Stimulated activated CD8-positive, alpha-beta memory T cell treated with anti-CD3 and anti-CD28 coated beads, Interleukin-2, amount 100 ng/mL, for 48 hours (primary cell): ENCODE data around the gene C2orf76.
A peak's percentile ranks its signal among the peaks of the same experiment; 100 is the strongest.

Experiments
- DNase-seq, 2 donors: peaks; one replicate each; pipeline ENCODE4 v3.0.0-alpha.2; 2020; ENCODE audit warnings: low read depth in 2 of 2

C2orf76 gene

DNA sequence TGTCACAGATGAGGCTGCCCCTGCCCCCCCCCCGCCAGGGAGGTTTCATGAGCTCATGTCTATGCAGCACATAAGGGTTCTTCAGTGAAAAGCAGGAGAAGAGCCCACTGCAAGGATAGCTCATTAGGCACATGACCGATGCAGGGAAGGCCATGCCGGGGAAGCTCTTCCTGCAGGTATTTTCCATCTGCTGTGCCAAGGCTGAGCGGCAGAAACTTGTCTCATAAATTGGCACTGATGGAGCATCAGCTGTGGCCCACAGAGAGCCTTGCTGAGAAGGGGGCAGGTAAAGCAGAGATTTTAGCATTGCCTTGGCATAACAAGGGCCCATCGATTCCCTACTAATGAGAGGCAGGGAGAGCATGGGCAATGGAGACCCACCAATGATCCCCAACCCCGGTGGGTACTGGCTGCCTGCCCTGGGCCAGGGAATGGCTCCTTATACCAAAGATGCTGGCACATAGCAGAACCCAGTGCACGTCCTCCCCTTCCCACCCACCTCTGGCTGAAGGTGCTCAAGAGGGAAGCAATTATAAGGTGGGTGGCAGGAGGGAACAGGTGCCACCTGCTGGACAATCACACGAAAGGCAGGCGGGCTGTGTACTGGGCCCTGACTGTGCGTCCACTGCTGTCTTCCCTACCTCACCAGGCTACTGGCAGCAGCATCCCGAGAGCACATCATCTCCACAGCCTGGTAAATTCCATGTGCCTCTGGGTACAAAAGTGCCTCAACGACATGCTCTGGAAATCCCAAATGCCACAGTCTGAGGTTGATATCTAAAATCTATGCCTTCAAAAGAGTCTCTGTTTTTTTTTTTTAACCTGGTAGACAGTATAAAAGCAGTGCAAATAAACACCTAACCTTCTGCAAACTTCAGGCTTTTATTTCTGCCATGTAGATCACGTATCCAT is 101.6 kb downstream of the C2orf76 start:
- peak; percentile 10 to 12 for DNase-seq

DNA sequence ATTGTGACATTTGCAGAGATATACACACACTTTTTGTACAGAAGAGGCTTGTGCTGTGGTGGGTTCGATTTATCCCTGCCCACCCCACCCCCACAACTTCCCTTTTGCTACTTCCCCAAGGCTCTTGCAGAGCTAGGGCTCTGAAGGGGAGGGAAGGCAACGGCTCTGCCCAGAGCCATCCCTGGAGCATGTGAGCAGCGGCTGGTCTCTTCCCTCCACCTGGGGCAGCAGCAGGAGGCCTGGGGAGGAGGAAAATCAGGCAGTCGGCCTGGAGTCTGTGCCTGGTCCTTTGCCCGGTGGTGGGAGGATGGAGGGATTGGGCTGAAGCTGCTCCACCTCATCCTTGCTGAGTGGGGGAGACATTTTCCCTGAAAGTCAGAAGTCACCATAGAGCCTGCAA is 103.0 kb downstream of the C2orf76 start:
- no peak for DNase-seq

DNA sequence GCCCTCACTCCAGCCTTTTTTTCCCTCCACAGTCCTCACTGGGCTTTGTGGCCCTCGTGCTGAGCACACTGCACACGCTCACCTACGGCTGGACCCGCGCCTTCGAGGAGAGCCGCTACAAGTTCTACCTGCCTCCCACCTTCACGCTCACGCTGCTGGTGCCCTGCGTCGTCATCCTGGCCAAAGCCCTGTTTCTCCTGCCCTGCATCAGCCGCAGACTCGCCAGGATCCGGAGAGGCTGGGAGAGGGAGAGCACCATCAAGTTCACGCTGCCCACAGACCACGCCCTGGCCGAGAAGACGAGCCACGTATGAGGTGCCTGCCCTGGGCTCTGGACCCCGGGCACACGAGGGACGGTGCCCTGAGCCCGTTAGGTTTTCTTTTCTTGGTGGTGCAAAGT is 103.6 kb downstream of the C2orf76 start:
- DNase-seq = no peak

DNA sequence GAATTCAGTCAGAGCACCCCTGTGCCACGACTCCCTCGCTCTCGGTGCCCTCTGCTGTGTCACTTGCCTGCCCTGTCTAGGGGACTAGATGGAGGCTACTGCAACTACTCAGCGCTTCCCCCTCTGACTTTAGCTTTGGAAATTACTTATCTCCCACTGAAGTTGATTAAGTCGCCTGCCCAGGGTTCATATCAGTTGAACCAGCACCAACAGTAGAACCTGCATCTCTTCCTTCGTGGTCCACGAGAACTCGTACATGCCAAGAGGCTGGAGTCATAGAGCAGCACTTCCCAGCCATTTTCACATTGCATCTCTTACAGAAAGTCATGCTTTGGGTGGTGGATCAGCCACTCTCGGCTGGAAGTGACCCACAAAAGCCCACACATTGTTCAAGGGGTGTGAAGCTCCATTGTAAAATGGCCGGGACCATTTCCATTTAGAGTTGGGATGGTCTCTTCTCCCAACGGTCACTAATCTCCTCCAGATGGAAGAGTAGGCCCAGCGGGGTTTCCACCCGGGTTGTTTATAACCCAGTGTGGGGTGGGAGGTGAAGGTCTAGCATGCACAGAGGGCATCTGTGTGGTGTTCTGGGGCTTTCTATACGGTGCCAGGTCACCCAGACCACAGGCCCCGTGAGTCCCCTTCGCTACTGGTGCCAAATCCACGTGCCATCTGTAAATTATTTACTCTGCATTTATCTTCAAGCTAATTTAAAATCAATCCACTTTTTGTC is 105.0 kb downstream of the C2orf76 start:
- no peak for DNase-seq

DNA sequence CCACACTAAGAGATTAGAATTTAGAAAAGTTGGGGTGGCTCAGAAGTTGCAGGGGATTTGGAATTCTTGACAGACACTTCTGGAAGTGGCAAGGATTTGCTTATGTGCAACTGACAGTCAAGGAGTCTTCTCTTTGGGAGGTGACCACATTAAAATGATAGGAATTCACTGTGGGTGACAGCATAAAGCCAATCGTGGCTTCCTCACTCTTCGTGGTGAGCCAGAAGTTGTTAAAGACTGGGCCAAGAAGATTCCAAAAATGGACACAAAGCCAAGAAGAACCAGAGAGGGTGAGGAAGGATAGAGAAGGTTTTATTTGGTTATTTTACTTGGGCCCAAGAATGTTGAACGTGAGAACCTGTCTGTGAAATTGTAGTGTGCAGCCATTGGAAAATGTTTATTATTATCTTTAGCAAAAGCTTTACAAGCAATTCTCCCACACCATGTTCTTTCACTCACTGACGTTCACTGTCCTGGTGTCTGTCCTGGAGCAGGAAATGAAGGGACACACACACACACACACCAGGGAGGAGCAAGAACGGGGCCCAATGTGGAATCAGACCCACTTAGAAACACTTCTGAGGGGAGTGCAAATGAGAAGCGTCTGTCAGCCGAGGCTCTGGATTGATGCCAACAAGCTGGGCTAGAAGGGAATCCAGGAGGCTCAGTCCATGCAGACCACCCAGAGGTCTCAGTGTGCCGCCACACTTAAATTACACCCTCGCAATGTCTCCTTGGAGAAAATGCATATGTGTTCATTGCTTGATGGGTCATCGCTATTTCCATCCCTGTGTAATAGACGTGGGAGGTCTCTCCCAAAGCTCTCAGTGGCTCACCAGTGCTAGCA is 105.8 kb downstream of the C2orf76 start:
- no peak for DNase-seq

DNA sequence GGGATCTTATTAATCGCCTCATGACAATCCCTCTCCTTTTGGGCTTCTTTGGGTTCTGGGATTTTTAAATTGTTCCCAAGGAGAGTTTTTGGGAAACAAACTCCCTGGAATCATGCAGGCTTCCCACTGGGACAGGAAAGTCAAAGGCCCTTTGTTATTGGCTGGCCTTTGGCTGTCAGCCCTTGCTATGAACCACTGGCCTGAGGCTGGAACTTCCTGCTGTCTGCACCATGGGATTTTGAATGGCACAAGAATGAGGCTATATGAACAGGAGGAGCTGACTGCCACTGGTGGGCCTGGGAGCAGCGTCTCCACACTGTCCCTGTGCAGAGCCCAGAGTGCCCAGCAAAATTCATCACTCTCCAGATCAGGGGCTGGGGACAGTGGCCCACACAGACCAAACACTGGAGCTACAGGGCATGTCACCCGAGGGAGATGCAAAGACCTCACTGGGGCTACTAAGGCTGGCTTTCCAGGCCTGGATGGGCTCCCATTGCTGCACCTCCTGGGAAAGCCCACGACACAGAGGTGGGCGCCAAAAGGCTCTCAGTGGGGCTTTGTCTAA is 107.3 kb downstream of the C2orf76 start:
- no peak for DNase-seq

DNA sequence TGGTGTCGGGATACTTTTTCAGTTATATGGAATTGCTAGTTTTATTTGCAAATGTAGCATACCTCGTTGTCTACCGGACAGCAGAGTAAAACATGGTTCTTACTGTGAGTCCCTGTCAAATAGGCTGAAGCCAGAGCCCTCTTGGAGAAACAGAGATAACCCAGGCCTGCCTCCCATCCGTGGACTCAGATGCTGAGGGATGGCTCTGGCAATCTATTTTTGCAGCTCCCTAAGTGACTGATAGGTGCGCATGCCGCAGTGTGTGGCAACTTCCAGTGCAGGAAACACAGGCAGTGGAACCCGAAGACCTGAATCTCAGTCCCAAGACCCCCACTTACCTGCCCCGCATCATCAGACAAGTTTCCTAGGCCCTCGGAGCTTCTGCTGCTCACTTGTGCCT is 109.4 kb downstream of the C2orf76 start:
- no peak for DNase-seq

DNA sequence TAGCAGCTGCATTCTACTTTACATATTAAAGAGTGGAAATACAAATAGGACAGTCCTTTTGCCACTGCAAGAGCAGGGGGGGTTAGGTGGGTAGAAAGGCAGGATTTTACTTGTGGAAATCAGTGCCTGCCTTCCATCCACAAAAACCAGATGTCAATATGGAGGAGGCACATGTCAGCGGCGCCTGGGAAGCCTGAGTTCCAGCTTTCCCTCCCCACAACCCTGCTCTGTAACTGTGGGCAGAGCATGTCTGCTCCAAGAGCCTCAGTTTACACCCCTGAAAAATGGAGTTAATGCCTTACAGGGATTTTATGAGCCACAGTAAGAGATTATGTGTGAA is 110.1 kb downstream of the C2orf76 start:
- no peak for DNase-seq

DNA sequence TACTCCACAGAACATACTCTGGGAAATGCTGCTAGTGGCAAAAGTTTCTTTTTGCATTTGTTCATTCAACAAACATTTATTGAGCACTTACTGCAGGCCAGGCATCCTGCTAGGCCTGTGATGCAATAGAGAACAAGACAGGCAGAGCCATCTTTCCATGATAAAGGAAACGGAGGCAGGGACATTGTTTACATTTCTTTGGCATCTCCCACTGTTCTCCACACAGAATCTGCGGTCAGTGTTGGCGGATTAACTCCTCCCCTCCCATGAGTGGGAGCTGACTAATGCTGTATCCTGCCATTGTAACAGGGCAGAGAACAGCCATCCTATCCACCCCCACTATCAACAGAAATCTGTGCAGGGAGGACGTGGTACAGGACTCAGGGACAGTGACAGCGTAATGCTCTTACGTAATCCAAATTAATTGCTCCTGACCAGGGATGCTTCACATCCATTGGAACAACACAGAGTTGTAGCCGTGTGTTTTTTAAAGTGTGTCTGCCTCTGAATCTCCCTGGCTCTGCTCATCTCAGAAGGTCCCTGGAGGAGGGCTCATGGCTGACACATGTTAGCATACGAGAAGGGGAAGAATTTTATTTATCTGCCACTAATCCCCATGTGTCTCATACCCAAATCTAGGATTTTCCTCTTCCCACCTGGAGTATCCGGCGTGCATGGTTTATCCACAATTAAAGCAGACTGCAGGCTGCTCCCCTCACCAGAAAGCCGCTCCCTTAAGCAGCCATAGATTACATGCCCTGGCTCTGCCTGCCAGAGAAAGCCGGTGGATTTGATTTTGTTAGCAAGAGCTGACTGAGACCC is 110.7 kb downstream of the C2orf76 start:
- DNase-seq = no peak

DNA sequence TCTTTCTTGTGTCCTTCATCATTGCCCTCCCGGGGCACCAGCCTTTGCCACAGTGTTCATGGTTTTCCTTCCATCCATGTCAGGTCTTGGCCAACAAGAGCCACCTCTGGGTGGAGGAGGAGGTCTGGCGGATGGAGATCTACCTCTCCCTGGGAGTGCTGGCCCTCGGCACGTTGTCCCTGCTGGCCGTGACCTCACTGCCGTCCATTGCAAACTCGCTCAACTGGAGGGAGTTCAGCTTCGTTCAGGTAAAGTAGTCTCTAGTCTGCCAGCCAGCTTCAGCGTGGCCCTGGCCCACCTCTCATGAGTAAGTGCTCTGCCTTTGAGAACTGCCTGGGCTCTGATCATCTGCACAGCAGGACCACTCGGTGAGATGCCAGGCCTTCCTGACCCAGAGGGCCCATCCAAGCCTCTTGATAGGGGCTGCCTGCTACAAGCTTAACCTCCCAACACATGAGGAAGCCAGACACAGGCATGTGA is 112.0 kb downstream of the C2orf76 start:
- DNase-seq = no peak

DNA sequence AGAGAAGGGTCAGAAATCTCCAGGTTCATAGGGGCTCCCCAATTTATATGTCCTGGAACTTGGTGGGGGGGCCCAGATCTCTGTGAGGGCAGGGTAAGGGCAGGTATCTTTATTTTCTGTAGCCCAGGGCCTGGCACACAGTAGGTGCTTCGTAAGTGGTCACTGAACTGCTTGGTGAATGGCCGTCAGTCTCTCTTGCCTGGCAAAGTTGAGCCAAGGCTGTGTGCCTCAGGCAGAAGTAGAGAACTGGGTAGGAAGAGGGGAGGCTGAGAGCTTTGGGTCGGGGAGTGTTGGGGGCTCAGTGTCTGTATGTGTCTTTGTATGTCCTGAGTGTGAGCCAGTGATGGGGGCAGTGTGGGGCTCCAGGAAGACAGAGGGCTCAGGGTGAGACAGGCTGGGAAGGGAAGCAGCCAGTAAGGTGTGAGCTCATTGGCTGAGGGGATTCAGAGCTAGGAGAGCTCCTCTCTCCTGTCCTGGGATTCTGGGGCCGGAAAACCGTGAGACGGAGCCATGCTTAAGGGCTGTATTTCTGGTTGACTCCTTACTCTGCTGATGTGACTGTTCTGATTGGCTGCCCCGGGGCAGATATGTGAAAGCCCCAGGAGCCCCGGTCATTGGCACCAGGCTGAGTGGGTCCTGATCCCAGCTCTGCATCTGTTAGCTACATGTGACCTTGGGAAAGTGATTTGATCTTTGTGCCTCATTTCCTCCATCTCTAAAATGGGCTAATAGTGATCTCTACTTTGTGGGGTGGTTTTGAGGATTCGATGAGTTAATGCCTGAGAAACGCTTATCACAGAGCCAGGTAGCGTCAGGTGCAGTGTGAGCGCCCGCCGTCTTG is 112.7 kb downstream of the C2orf76 start:
- DNase-seq = no peak

DNA sequence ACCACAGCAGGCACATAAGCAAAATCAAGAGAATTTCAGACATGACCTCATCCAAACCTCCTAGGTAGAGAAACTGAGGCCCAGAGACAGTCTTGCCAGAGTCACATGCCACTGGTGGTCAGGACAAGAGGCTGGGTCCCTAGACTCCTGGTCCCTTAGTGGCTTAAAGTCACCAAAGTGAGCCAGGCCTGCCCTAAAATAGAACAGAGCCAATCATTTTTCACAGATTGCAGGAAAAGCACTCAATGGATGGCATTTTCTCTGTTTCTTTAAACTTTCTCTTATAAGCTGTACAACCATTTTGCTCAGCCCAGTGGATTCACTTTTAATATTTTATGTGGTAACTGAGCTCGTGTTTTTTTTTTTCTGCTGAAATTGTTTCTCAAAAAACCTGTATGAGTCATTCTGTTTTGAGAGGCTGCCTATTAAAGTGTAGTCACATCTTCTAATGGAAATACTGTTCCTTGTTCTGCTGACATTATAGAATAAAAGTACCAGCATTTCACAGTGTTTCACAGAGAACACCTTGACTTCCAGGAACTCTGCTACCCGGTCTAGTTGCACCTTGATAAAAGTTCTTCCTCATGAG is 113.4 kb downstream of the C2orf76 start:
- no peak for DNase-seq
